Loucy (cell line): Measurements from ENCODE around the gene CDK8.

Source experiments
- H2AFZ ChIP-seq: fragments of 200-600 bp; sonication (generic); 2 replicates; pipeline ENCODE4 v1.6.0; 2016; ENCODE audit warnings: antibody characterized with exemption, mild to moderate bottlenecking, low read length, moderate library complexity
- H3F3A ChIP-seq: fragments of 200-600 bp; 2 replicates; pipeline ENCODE4 v1.6.0; 2016; ENCODE audit warnings: antibody characterized with exemption, low read depth, mild to moderate bottlenecking
- H3K27me3 ChIP-seq: fragments of 200-600 bp; sonication (generic); 2 replicates; pipeline ENCODE4 v1.6.1; 2014; ENCODE audit warnings: low read length, mild to moderate bottlenecking; ENCODE audit not compliant: insufficient read depth, poor library complexity, severe bottlenecking
- H3K36me3 ChIP-seq: fragments of 200-600 bp; sonication (generic); 2 replicates; pipeline ENCODE4 v1.6.1; 2016; ENCODE audit warnings: low read length; ENCODE audit not compliant: insufficient read depth
- H3K4me1 ChIP-seq: fragments of 200-600 bp; sonication (generic); 2 replicates; pipeline ENCODE4 v1.5.1; 2014; ENCODE audit warnings: low read length, mild to moderate bottlenecking; ENCODE audit not compliant: insufficient read depth, poor library complexity, severe bottlenecking
- H3K4me2 ChIP-seq: fragments of 200-600 bp; sonication (generic); 2 replicates; pipeline ENCODE4 v1.6.0; 2014; ENCODE audit warnings: antibody characterized with exemption, low read length, low read depth, mild to moderate bottlenecking; ENCODE audit not compliant: poor library complexity, severe bottlenecking
- H3K4me3 ChIP-seq: fragments of 200-600 bp; sonication (generic); 2 replicates; pipeline ENCODE4 v1.5.1; 2014; ENCODE audit warnings: low read length, mild to moderate bottlenecking, mixed read lengths; ENCODE audit not compliant: poor library complexity, severe bottlenecking
- H3K79me2 ChIP-seq: fragments of 200-600 bp; sonication (generic); 2 replicates; pipeline ENCODE4 v1.6.1; 2014; ENCODE audit warnings: low read length; ENCODE audit not compliant: insufficient read depth
- H3K9ac ChIP-seq: fragments of 200-600 bp; sonication (generic); 2 replicates; pipeline ENCODE4 v1.6.0; 2014; ENCODE audit warnings: mild to moderate bottlenecking, low read depth, low read length, moderate library complexity; ENCODE audit not compliant: poor library complexity, severe bottlenecking
- H3K9me2 ChIP-seq: fragments of 200-600 bp; sonication (generic); replicated peaks from 2 replicates; pipeline ENCODE4 v1.6.1; 2016; ENCODE audit warnings: low read depth, low read length, mixed read lengths
- H3K9me3 ChIP-seq: fragments of 200-600 bp; sonication (generic); 2 replicates; pipeline ENCODE4 v1.6.1; 2014; ENCODE audit warnings: mild to moderate bottlenecking, antibody characterized with exemption, low read length, low read depth; ENCODE audit not compliant: insufficient read depth
- H4K20me1 ChIP-seq: fragments of 200-600 bp; sonication (generic); 2 replicates; pipeline ENCODE4 v1.6.0; 2014; ENCODE audit warnings: antibody characterized with exemption, low read length, mild to moderate bottlenecking; ENCODE audit not compliant: insufficient read depth, poor library complexity, severe bottlenecking
- CTCF ChIP-seq: fragments of 200-600 bp; sonication (generic); conservative IDR thresholded peaks from 2 replicates; pipeline ENCODE4 v1.5.1; 2014; ENCODE audit warnings: mild to moderate bottlenecking, antibody characterized with exemption, low read length
- EZH2phosphoT487 ChIP-seq: fragments of 200-600 bp; IDR thresholded peaks from 2 replicates; pipeline ENCODE4 v1.6.1; 2018; ENCODE audit warnings: antibody characterized with exemption, mild to moderate bottlenecking, moderate library complexity, borderline replicate concordance

CDK8 gene

GRCh38 chr13:26423629-26424028, 169.7 kb downstream of the CDK8 start:
- Histone ChIP-seq H3K9me3 (no peaks in the 10 kb centered on the region), H3K36me3 (no peaks in the 10 kb centered on the region), H3K4me2 (no peak overlapping the region), H4K20me1 (no peaks in the 10 kb centered on the region), H3K9ac (no peak overlapping the region), H3F3A (no peaks in the 10 kb centered on the region), H3K27me3 (no peaks in the 10 kb centered on the region), H3K4me3 (no peak overlapping the region), H3K79me2 (no peaks in the 10 kb centered on the region), H3K4me1 (no peaks in the 10 kb centered on the region), H3K9me2 (no peaks in the 10 kb centered on the region), H2AFZ (no peak overlapping the region)
- TF ChIP-seq EZH2phosphoT487 (no peak), CTCF (no peak)

GRCh38 chr13:26424181-26424580, 170.3 kb downstream of the CDK8 start:
- Histone ChIP-seq H2AFZ (no peak overlapping the region), H3K4me3 (no peak overlapping the region)
- no peak for TF ChIP-seq EZH2phosphoT487
- TF ChIP-seq CTCF = no peak

GRCh38 chr13:26425443-26426358, 171.8 kb downstream of the CDK8 start:
- TF ChIP-seq EZH2phosphoT487 (no peak), CTCF (no peak)
- H3K4me1 ChIP-seq = no peaks in the 10 kb centered on the region
- H4K20me1 ChIP-seq = no peaks in the 10 kb centered on the region
- H3K27me3 ChIP-seq = no peaks in the 10 kb centered on the region
- H3K79me2 ChIP-seq = no peaks in the 10 kb centered on the region
- H3K9ac ChIP-seq = no peak overlapping the region
- H3F3A ChIP-seq = no peaks in the 10 kb centered on the region
- no peak overlapping the region for H2AFZ ChIP-seq
- H3K36me3 ChIP-seq = no peaks in the 10 kb centered on the region
- no peak overlapping the region for H3K4me2 ChIP-seq
- no peaks in the 10 kb centered on the region for H3K9me3 ChIP-seq
- no peak overlapping the region for H3K4me3 ChIP-seq
- H3K9me2 ChIP-seq = no peaks in the 10 kb centered on the region

More at GRCh38 chr13:26424181-26424580, 170.3 kb downstream of the CDK8 start:
- no peaks in the 10 kb centered on the region for H3K27me3 ChIP-seq
- no peak overlapping the region for H3K9ac ChIP-seq
- H3K9me3 ChIP-seq = no peaks in the 10 kb centered on the region
- no peaks in the 10 kb centered on the region for H4K20me1 ChIP-seq
- no peak overlapping the region for H3K4me2 ChIP-seq
- H3K4me1 ChIP-seq = no peaks in the 10 kb centered on the region
- no peaks in the 10 kb centered on the region for H3K79me2 ChIP-seq
- H3F3A ChIP-seq = no peaks in the 10 kb centered on the region
- H3K9me2 ChIP-seq = no peaks in the 10 kb centered on the region
- no peaks in the 10 kb centered on the region for H3K36me3 ChIP-seq
